Small intestine (tissue), 7 donors: ENCODE data around the gene SUFU. TPM values are rescaled to one million over a fixed set of nuclear protein-coding genes. Genes with fewer than 3 reads are reported as not detected.
A peak's percentile ranks its signal among the peaks of the same experiment; 100 is the strongest.

ENCODE experiments used
- DNase-seq, 2 donors: peaks; one replicate each; pipeline versions ENCODE4 v3.0.0 to v3.0.0-alpha.2; 2013
- FAIRE-seq: peaks from 2 replicates; lab custom pipeline; 2012; peaks lifted over from hg19 to GRCh38; lab: Jason Lieb, UNC
- H3K27ac ChIP-seq, 3 donors: one replicate each; pipeline ENCODE4 v1.5.1; 2013; ENCODE audit warnings: low read length in 2 of 3, mild to moderate bottlenecking in 2 of 3, control low read depth in 1 of 3, inconsistent platforms in 1 of 3, low read depth in 1 of 3, moderate library complexity in 1 of 3
- H3K27me3 ChIP-seq, 3 donors: one replicate each; pipeline ENCODE4 v1.6.1; 2013; ENCODE audit warnings: low read length in 3 of 3, inconsistent platforms in 1 of 3; ENCODE audit not compliant: control insufficient read depth in 3 of 3, insufficient read depth in 3 of 3
- H3K36me3 ChIP-seq, 3 donors: one replicate each; pipeline ENCODE4 v1.6.1; 2013; ENCODE audit warnings: low read length in 3 of 3, inconsistent platforms in 1 of 3, low read depth in 1 of 3, mild to moderate bottlenecking in 1 of 3, moderate library complexity in 1 of 3; ENCODE audit not compliant: control insufficient read depth in 3 of 3, insufficient read depth in 2 of 3
- H3K4me1 ChIP-seq, 3 donors: one replicate each; pipeline ENCODE4 v1.6.1; 2013; ENCODE audit warnings: low read length in 2 of 3, inconsistent platforms in 1 of 3, low read depth in 1 of 3, mild to moderate bottlenecking in 1 of 3, moderate library complexity in 1 of 3; ENCODE audit not compliant: control insufficient read depth in 3 of 3, insufficient read depth in 2 of 3
- H3K4me3 ChIP-seq, 3 donors: one replicate each; pipeline ENCODE4 v1.5.1; 2013; ENCODE audit warnings: low read length in 3 of 3, control low read depth in 1 of 3, inconsistent platforms in 1 of 3, low read depth in 1 of 3, mild to moderate bottlenecking in 1 of 3, moderate library complexity in 1 of 3
- H3K9me3 ChIP-seq, 2 donors: one replicate each; pipeline ENCODE4 v1.6.1; 2013; ENCODE audit warnings: low read depth in 1 of 2, low read length in 1 of 2; ENCODE audit not compliant: control insufficient read depth in 2 of 2, insufficient read depth in 1 of 2
- WGBS, 3 donors: extraction: QIAGEN DNeasy Blood & Tissue Kit; methylation state at CpG; one replicate each; pipeline ENCODE4 v1.1.7; 2013; 5-methylcytosine and 5-hydroxymethylcytosine counted together
- polyA plus RNA-seq, 4 donors: library from polyadenylated mRNA; stranded (reverse) in 3 of 4; unstranded in 1 of 4; fragments of 200-250 nt in 3 of 4; fragments of 120-200 nt in 1 of 4; gene quantifications; one replicate each; pipeline versions ENCODE4 v1.2.1 to v1.2.3, GENCODE V29; 2013
- donor health status: healthy with polysubstance abuse.
- donor health status: control.
- donor health status: control.
- donor health status: Bipolar disorder and iron deficiency.
- donor health status: healthy.

Gene SUFU
- polyA plus RNA-seq, 4 donors, result 2.2 to 15.0 (median 4.0) TPM

DNA sequence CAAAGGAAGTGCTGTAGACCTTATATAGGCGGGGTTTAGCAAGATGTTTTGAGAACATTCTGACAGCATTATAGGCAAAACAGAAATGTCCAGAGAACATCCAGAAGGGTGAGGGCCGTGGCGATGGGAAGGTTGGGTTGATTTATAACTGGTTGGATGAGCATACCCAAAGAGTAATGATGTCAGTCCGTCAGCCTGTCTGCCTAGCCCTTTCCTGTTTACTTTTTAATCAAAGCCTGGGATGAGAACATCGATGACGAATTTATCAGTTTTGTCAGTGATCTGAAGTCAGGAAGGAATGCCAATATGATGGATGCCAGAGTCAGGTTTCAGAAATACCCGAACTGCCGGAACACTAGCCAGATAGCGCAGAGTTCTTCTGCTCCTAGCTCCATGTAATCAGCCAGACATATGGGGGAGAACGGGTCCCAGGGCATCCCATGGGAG, 106.7 kb downstream of the SUFU start:
- DNase-seq (no peak), FAIRE-seq (no peak)
- Histone ChIP-seq H3K27me3 (no peaks in the 10 kb centered on the region), H3K27ac (no peak overlapping the region), H3K4me1 (peaks cover 0 to 11% (median 5%) of the 10 kb centered on the region in 3 donors), H3K4me3 (no peak overlapping the region), H3K36me3 (peaks cover 0 to 44% (median 0%) of the 10 kb centered on the region in 3 donors), H3K9me3 (no peaks in the 10 kb centered on the region)
- 78 to 94% (median 89%) methylated on average over 10 of the region's 10 CpGs for WGBS, 3 donors

GRCh38 chr10:102611514-102612087, 107.8 kb downstream of the SUFU start:
- Histone ChIP-seq H3K4me3 (no peak overlapping the region), H3K27me3 (no peaks in the 10 kb centered on the region), H3K36me3 (peaks cover 0 to 47% (median 0%) of the 10 kb centered on the region in 3 donors), H3K27ac (peak overlapping the region in 1 of 3 donors; percentile 55), H3K4me1 (peaks cover 0 to 18% (median 8%) of the 10 kb centered on the region in 3 donors), H3K9me3 (no peaks in the 10 kb centered on the region)
- WGBS, 3 donors, result 61 to 79% (median 78%) methylated on average over 4 of the region's 4 CpGs
- no peak for DNase-seq
- no peak for FAIRE-seq

DNA sequence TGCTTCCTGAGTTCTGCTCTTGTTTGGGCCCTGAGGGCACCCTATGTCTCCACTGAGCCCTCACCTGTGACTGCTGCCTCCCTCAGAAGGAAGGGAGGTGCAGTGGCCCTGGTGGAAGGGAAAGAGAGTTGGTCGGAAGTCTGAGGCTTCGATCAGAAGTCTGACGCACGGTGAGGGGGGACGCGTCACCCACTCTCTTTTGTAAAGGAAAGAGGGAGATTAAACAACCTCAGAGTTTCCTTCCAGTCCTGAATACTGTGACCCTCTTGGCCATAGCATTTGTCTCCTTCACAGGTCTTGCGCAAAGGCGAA, 109.1 kb downstream of the SUFU start:
- FAIRE-seq, result no peak
- peaks cover 0 to 21% (median 8%) of the 10 kb centered on the region in 3 donors for H3K4me1 ChIP-seq

GRCh38 chr10:102613286-102613685, 109.5 kb downstream of the SUFU start:
- no peak for DNase-seq
- H3K36me3 ChIP-seq, result peaks cover 0 to 59% (median 3%) of the 10 kb centered on the region in 3 donors
- no peak overlapping the region for H3K4me3 ChIP-seq
- WGBS, 3 donors, result 87 to 93% (median 92%) methylated on average over 7 of the region's 7 CpGs
- no peaks in the 10 kb centered on the region for H3K9me3 ChIP-seq
- peak overlapping the region in 1 of 3 donors; percentile 74 for H3K27ac ChIP-seq
- no peak for FAIRE-seq
- H3K4me1 ChIP-seq, result peaks cover 0 to 21% (median 8%) of the 10 kb centered on the region in 3 donors
- H3K27me3 ChIP-seq, result no peaks in the 10 kb centered on the region

More for the DNA sequence above, 109.1 kb downstream of the SUFU start:
- Histone ChIP-seq H3K27me3 (no peaks in the 10 kb centered on the region), H3K4me3 (no peak overlapping the region), H3K27ac (peak overlapping the region in 2 of 3 donors; percentile 52 to 74), H3K36me3 (peaks cover 0 to 55% (median under 1%) of the 10 kb centered on the region in 3 donors), H3K9me3 (no peaks in the 10 kb centered on the region)
- WGBS, 3 donors, result 78 to 95% (median 86%) methylated on average over 8 of the region's 8 CpGs
- no peak for DNase-seq

GRCh38 chr10:102613785-102614184, 110.0 kb downstream of the SUFU start:
- WGBS, 3 donors, result 71 to 84% (median 74%) methylated on average over 8 of the region's 8 CpGs
- DNase-seq, result no peak
- H3K27ac ChIP-seq, result no peak overlapping the region

GRCh38 chr10:102614888-102615287, 111.1 kb downstream of the SUFU start:
- 96 to 98% (median 97%) methylated on average over 5 of the region's 5 CpGs for WGBS, 3 donors
- FAIRE-seq, result no peak

More at GRCh38 chr10:102613785-102614184, 110.0 kb downstream of the SUFU start:
- no peaks in the 10 kb centered on the region for H3K27me3 ChIP-seq
- peaks cover 0 to 62% (median 3%) of the 10 kb centered on the region in 3 donors for H3K36me3 ChIP-seq
- FAIRE-seq, result no peak
- H3K9me3 ChIP-seq, result no peaks in the 10 kb centered on the region
- no peak overlapping the region for H3K4me3 ChIP-seq
- peaks cover 0 to 25% (median 8%) of the 10 kb centered on the region in 3 donors for H3K4me1 ChIP-seq

GRCh38 chr10:102615361-102615760, 111.6 kb downstream of the SUFU start:
- Histone ChIP-seq H3K27ac (peak overlapping the region in 1 of 3 donors; percentile 41), H3K4me3 (no peak overlapping the region), H3K9me3 (no peaks in the 10 kb centered on the region), H3K36me3 (peaks cover 0 to 77% (median 3%) of the 10 kb centered on the region in 3 donors), H3K4me1 (peaks cover 3 to 41% (median 14%) of the 10 kb centered on the region in 3 donors), H3K27me3 (no peaks in the 10 kb centered on the region)
- no peak for DNase-seq
- WGBS, 3 donors, result 70 to 83% (median 75%) methylated on average over 7 of the region's 7 CpGs
- no peak for FAIRE-seq

More at GRCh38 chr10:102614888-102615287, 111.1 kb downstream of the SUFU start:
- Histone ChIP-seq H3K36me3 (peaks cover 0 to 73% (median 3%) of the 10 kb centered on the region in 3 donors), H3K9me3 (no peaks in the 10 kb centered on the region), H3K4me3 (no peak overlapping the region), H3K27me3 (no peaks in the 10 kb centered on the region), H3K4me1 (peaks cover 0 to 36% (median 9%) of the 10 kb centered on the region in 3 donors), H3K27ac (peak overlapping the region in 1 of 3 donors; percentile 41)
- no peak for DNase-seq

DNA sequence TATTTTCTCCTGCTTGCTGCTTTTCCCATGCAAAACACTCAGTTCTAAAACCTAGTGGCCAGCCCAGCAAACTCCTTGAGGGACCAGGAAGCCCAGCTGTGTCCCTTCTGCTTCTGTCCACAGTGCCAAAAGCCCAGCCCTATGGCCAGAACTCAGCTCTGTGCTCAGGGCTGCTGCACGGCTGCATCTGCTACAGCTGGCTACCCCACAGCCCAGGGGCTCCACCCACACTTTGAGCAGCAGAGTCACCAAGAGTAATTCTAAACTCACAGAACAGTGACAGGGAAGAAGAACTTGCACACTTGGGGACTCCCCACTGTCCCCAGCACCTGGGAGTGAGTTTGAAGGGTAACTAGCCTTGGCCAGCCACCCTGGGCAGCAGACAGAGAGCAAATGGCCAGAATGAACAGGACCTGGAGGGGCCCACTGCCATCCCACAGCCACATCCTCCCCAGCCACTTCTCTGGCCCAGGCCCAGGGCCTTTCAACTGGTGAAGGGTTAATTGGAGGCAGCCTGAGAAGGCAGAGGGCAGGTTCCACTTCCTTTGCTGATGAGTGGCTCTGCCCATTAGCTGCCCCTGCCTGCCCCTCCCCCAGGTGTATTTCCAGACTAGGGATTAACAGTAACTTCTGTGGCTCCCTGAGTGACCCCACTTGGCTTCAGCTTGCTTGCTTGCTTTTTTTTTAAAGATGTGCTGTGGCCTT, 112.4 kb downstream of the SUFU start:
- no peak for FAIRE-seq
- H3K27ac ChIP-seq, result peak overlapping the region in 1 of 3 donors; percentile 62

More for the DNA sequence above, 112.4 kb downstream of the SUFU start:
- Histone ChIP-seq H3K4me1 (peaks cover 4 to 50% (median 20%) of the 10 kb centered on the region in 3 donors), H3K27me3 (no peaks in the 10 kb centered on the region), H3K4me3 (no peak overlapping the region), H3K36me3 (peaks cover 0 to 83% (median 3%) of the 10 kb centered on the region in 3 donors), H3K9me3 (no peaks in the 10 kb centered on the region)
- WGBS, 3 donors, result 30 to 63% (median 38%) methylated on average over 1 of the region's 1 CpG
- DNase-seq, result peak in 1 of 2 donors; percentile 43
